ENCODE measurements around the gene SLCO2A1.

DNA sequence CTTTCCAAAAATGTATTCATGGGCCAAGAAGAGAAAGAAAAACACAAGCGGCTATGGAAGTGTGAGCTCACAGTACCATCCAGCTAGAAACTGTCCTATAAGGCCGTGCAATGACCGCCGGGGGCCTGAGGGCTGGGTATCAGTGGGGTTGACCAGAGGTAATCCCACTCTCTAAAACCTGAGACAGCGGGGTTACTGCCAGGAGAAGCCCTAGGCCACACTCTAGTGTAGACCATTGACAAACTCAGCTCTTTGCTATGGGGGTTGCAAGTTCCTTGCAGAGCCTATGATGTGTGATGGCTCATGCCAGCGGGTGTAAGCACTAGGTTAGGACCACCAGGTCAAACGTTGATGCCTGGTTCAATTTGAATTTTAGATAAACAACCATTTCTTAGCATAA lies 25.9 kb upstream of the SLCO2A1 start:
- TF ChIP-seq, protein P1, sequence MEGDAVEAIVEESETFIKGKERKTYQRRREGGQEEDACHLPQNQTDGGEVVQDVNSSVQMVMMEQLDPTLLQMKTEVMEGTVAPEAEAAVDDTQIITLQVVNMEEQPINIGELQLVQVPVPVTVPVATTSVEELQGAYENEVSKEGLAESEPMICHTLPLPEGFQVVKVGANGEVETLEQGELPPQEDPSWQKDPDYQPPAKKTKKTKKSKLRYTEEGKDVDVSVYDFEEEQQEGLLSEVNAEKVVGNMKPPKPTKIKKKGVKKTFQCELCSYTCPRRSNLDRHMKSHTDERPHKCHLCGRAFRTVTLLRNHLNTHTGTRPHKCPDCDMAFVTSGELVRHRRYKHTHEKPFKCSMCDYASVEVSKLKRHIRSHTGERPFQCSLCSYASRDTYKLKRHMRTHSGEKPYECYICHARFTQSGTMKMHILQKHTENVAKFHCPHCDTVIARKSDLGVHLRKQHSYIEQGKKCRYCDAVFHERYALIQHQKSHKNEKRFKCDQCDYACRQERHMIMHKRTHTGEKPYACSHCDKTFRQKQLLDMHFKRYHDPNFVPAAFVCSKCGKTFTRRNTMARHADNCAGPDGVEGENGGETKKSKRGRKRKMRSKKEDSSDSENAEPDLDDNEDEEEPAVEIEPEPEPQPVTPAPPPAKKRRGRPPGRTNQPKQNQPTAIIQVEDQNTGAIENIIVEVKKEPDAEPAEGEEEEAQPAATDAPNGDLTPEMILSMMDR (optimal IDR thresholded peaks at IDR 0.05 in 1 of 3, IDR thresholded peaks at IDR 0.05 in 1 of 3, conservative IDR thresholded peaks at IDR 0.05 in 1 of 3; ENCODE audit: extremely low read depth in 1 of 3, insufficient read depth in 2 of 3, low read length in 3 of 3): no peak
- no peak for TF ChIP-seq EZH2 (IDR thresholded peaks at IDR 0.05; ENCODE audit: low read length)

Data from keratinocyte (primary cell).